Large intestine (tissue), 3 donors: ENCODE measurements around the gene PGP. TPM values are rescaled to one million over a fixed set of nuclear protein-coding genes. Genes with fewer than 3 reads are reported as not detected.

ENCODE experiments used
- DNase-seq, 2 donors: peaks; one replicate each; pipeline versions ENCODE4 v3.0.0 to v3.0.0-alpha.2; 2013
- H3K27ac ChIP-seq: one replicate; pipeline ENCODE4 v1.5.1; 2013; ENCODE audit warnings: low read length
- H3K27me3 ChIP-seq: 2 replicates; pipeline ENCODE4 v1.6.1; 2013; ENCODE audit warnings: low read length; ENCODE audit not compliant: control insufficient read depth, insufficient read depth
- H3K36me3 ChIP-seq: 2 replicates; pipeline ENCODE4 v1.6.1; 2013; ENCODE audit warnings: low read length; ENCODE audit not compliant: control insufficient read depth, insufficient read depth
- H3K4me1 ChIP-seq: one replicate; pipeline ENCODE4 v1.6.1; 2013; ENCODE audit warnings: low read length; ENCODE audit not compliant: control insufficient read depth, insufficient read depth
- H3K4me3 ChIP-seq: one replicate; pipeline ENCODE4 v1.5.1; 2013; ENCODE audit warnings: low read length
- H3K9me3 ChIP-seq: one replicate; pipeline ENCODE4 v1.6.1; 2013; ENCODE audit warnings: mild to moderate bottlenecking, low read depth, low read length, moderate library complexity; ENCODE audit not compliant: control insufficient read depth
- WGBS: methylation state at CpG from one replicate; pipeline ENCODE4 v1.1.5; 2013; ENCODE audit warnings: low lambda C conversion rate; ENCODE audit not compliant: insufficient coverage; 5-methylcytosine and 5-hydroxymethylcytosine counted together
- polyA plus RNA-seq: library from polyadenylated mRNA; unstranded; fragments of 120-200 nt; gene quantifications from one replicate; pipeline ENCODE4 v1.2.1, GENCODE V29; 2013

Gene PGP
- polyA plus RNA-seq, 1 donor, result 11.7 TPM

GRCh38 chr16:2232094-2232990, 17.7 kb upstream of the PGP start:
- Histone ChIP-seq H3K4me3 (no peak overlapping the region), H3K27ac (no peak overlapping the region), H3K27me3 (peaks cover 24% of the 10 kb centered on the region), H3K9me3 (peaks cover 22% of the 10 kb centered on the region), H3K36me3 (peaks cover 80% of the 10 kb centered on the region), H3K4me1 (peaks cover 7% of the 10 kb centered on the region)
- no peak for DNase-seq
- WGBS, result no CpG with 5 or more reads among the region's 41 CpGs

GRCh38 chr16:2231016-2231931, 16.6 kb upstream of the PGP start:
- Histone ChIP-seq H3K36me3 (peaks cover 85% of the 10 kb centered on the region), H3K4me1 (peaks cover 5% of the 10 kb centered on the region)

GRCh38 chr16:2230376-2230775, 15.7 kb upstream of the PGP start:
- Histone ChIP-seq H3K9me3 (peaks cover 7% of the 10 kb centered on the region), H3K27ac (no peak overlapping the region), H3K36me3 (peaks cover 81% of the 10 kb centered on the region), H3K27me3 (peaks cover 4% of the 10 kb centered on the region), H3K4me3 (no peak overlapping the region), H3K4me1 (peaks cover 6% of the 10 kb centered on the region)
- WGBS, result no CpG with 5 or more reads among the region's 13 CpGs
- no peak for DNase-seq

More at GRCh38 chr16:2231016-2231931, 16.6 kb upstream of the PGP start:
- DNase-seq, result no peak
- Histone ChIP-seq H3K27ac (no peak overlapping the region), H3K4me3 (no peak overlapping the region), H3K9me3 (peaks cover 12% of the 10 kb centered on the region), H3K27me3 (peaks cover 13% of the 10 kb centered on the region)
- WGBS, result no CpG with 5 or more reads among the region's 29 CpGs

- Histone ChIP-seq H3K27ac (no peak overlapping the region), H3K4me3 (no peak overlapping the region), H3K9me3 (peaks cover 6% of the 10 kb centered on the region), H3K4me1 (peaks cover 6% of the 10 kb centered on the region), H3K27me3 (no peaks in the 10 kb centered on the region), H3K36me3 (peaks cover 75% of the 10 kb centered on the region)
- WGBS, result no CpG with 5 or more reads among the region's 23 CpGs
- no peak for DNase-seq
Observed at GRCh38 chr16:2229632-2230250, 15.1 kb upstream of the PGP start.

- peaks cover 6% of the 10 kb centered on the region for H3K9me3 ChIP-seq
- no CpG with 5 or more reads among the region's 12 CpGs for WGBS
- peaks cover 69% of the 10 kb centered on the region for H3K36me3 ChIP-seq
Observed at GRCh38 chr16:2229091-2229490, 14.5 kb upstream of the PGP start.

GRCh38 chr16:2228161-2228824, 13.7 kb upstream of the PGP start:
- Histone ChIP-seq H3K4me1 (peaks cover 12% of the 10 kb centered on the region), H3K27me3 (no peaks in the 10 kb centered on the region), H3K4me3 (no peak overlapping the region), H3K36me3 (peaks cover 61% of the 10 kb centered on the region), H3K27ac (no peak overlapping the region), H3K9me3 (peaks cover 4% of the 10 kb centered on the region)
- no peak for DNase-seq
- no CpG with 5 or more reads among the region's 25 CpGs for WGBS

More at GRCh38 chr16:2229091-2229490, 14.5 kb upstream of the PGP start:
- Histone ChIP-seq H3K4me1 (peaks cover 12% of the 10 kb centered on the region), H3K4me3 (no peak overlapping the region), H3K27ac (no peak overlapping the region), H3K27me3 (no peaks in the 10 kb centered on the region)
- DNase-seq, result no peak

GRCh38 chr16:2226918-2227317, 12.3 kb upstream of the PGP start:
- WGBS, result no CpG with 5 or more reads among the region's 6 CpGs
- Histone ChIP-seq H3K27ac (no peak overlapping the region), H3K36me3 (peaks cover 48% of the 10 kb centered on the region), H3K4me1 (peaks cover 12% of the 10 kb centered on the region), H3K4me3 (no peak overlapping the region), H3K9me3 (peaks cover 4% of the 10 kb centered on the region), H3K27me3 (no peaks in the 10 kb centered on the region)
- DNase-seq, result no peak

GRCh38 chr16:2226245-2226793, 11.7 kb upstream of the PGP start:
- WGBS, result no CpG with 5 or more reads among the region's 9 CpGs
- Histone ChIP-seq H3K36me3 (peaks cover 42% of the 10 kb centered on the region), H3K27ac (no peak overlapping the region), H3K4me1 (peaks cover 12% of the 10 kb centered on the region), H3K27me3 (no peaks in the 10 kb centered on the region), H3K4me3 (no peak overlapping the region), H3K9me3 (peaks cover 4% of the 10 kb centered on the region)
- no peak for DNase-seq

- peaks cover 19% of the 10 kb centered on the region for H3K36me3 ChIP-seq
- 15% methylated on average over 2 of the region's 22 CpGs for whole genome bisulfite sequencing
- DNase-seq, result peak; percentile 48 to 61
Observed at GRCh38 chr16:2223942-2224486, 9.4 kb upstream of the PGP start.

More at GRCh38 chr16:2223942-2224486, 9.4 kb upstream of the PGP start:
- Histone ChIP-seq H3K4me3 (peak overlapping the region; percentile 85), H3K27me3 (no peaks in the 10 kb centered on the region), H3K27ac (peak overlapping the region; percentile 74), H3K9me3 (peaks cover 4% of the 10 kb centered on the region), H3K4me1 (peaks cover 12% of the 10 kb centered on the region)
